Effector memory CD4-positive, alpha-beta T cell (primary cell): ENCODE data around the gene AP3B1.

Experiments used
- DNase-seq, 3 donors: peaks; one replicate each; pipeline ENCODE4 v3.0.0-alpha.2; 2020
- H3K27ac ChIP-seq: 2 replicates; pipeline ENCODE4 v1.7.0; 2013; ENCODE audit warnings: mild to moderate bottlenecking, low read length, moderate library complexity; ENCODE audit not compliant: insufficient read depth, poor library complexity, severe bottlenecking
- H3K27me3 ChIP-seq: replicated peaks from 2 replicates; pipeline ENCODE4 v1.7.0; 2013; ENCODE audit warnings: mild to moderate bottlenecking, low read length; ENCODE audit not compliant: insufficient read depth, control insufficient read depth, poor library complexity, severe bottlenecking
- H3K36me3 ChIP-seq: 2 replicates; pipeline ENCODE4 v1.7.0; 2013; ENCODE audit warnings: mild to moderate bottlenecking, low read length, moderate library complexity; ENCODE audit not compliant: control insufficient read depth, insufficient read depth
- H3K4me1 ChIP-seq: 2 replicates; pipeline ENCODE4 v1.7.0; 2013; ENCODE audit warnings: low read length, mild to moderate bottlenecking; ENCODE audit not compliant: control insufficient read depth, insufficient read depth, poor library complexity, severe bottlenecking
- H3K4me3 ChIP-seq: 2 replicates; pipeline ENCODE4 v1.7.0; 2013; ENCODE audit warnings: low read length, low read depth, mild to moderate bottlenecking; ENCODE audit not compliant: insufficient read depth, poor library complexity, severe bottlenecking
- H3K9me3 ChIP-seq: 2 replicates; pipeline ENCODE4 v1.7.0; 2013; ENCODE audit warnings: mild to moderate bottlenecking, low read length, moderate library complexity; ENCODE audit not compliant: control insufficient read depth

Gene AP3B1

DNA sequence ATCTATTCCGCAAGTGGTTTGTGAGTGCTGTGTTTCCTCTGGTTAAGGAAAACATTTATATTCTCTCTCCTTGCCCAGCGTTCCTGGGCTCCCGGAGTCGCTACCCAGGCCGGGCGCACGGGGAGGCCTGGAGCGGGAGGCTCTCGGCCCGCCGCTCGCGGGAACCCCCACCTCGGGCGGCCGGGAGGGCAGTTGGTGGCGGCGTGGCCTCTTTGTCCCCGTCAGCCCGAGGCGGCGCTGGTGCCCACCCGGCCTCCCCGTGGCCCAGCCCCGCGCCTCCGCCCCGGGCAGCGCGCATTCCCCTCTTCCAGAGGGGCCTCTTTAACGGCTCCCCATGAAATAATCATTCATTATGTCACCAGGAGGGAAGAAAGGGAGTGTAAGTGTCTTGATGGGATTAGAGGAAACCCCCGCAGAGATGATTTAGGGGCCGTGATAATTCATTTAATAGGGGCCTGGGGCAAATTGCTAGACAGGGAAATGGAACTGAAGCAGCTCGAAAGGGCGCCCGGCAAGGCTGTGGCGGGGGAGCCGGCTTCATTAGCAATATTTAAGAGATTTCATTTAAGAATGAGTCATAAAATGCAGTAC, 336.5 kb downstream of the AP3B1 start:
- H3K4me3 ChIP-seq: no peak overlapping the region
- no peak for DNase-seq
- H3K36me3 ChIP-seq: no peaks in the 10 kb centered on the region

DNA sequence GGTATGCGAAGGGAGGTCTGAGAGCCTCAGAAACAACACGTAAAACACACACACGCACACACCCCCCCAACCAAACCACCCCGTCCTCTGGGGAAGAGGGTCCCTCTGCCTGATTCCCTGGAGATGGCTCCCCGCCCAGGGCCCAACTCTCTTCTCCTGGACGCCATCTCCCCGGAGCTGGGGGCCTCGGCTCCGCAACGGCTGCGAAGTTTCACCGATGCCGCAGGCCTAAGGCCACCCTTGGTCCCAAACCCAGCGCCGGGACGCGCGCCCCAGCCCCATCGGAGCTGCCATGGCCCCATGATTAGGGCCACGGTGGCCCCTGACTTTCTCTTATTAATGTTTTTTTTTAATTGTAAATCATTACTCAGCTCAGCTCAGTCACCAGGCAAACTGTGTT, 337.0 kb downstream of the AP3B1 start:
- H3K27ac ChIP-seq: no peak overlapping the region
- peaks cover 2% of the 10 kb centered on the region for H3K4me1 ChIP-seq
- H3K4me3 ChIP-seq: no peak overlapping the region
- no peaks in the 10 kb centered on the region for H3K27me3 ChIP-seq
- DNase-seq: no peak
- no peaks in the 10 kb centered on the region for H3K36me3 ChIP-seq
- H3K9me3 ChIP-seq: no peaks in the 10 kb centered on the region

More for the DNA sequence above, 336.5 kb downstream of the AP3B1 start:
- H3K27ac ChIP-seq: no peak overlapping the region
- H3K9me3 ChIP-seq: no peaks in the 10 kb centered on the region
- H3K4me1 ChIP-seq: peaks cover 2% of the 10 kb centered on the region
- H3K27me3 ChIP-seq: no peaks in the 10 kb centered on the region

DNA sequence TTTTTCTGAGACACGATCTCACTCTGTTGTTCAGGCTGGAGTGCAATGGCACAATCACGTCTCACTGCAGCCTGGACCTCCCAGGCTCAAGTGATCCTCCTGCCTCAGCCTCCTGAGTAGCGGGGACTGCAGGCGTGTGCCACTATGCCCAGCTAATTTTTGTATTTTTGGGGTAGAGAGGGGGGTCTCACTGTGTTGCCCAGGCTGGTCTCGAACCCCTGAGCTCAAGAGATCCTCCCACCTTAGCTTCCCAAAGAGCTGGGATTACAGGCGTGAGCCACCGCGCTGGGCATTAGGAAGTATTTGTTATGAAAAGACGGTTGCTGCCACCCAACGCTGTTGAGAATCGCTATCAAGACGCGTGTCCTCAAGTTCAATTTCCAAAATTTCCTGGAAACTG, 337.4 kb downstream of the AP3B1 start:
- H3K4me1 ChIP-seq: peaks cover 2% of the 10 kb centered on the region
- H3K27ac ChIP-seq: no peak overlapping the region
- H3K27me3 ChIP-seq: no peaks in the 10 kb centered on the region
- no peaks in the 10 kb centered on the region for H3K9me3 ChIP-seq
- DNase-seq: no peak
- H3K36me3 ChIP-seq: no peaks in the 10 kb centered on the region
- no peak overlapping the region for H3K4me3 ChIP-seq

DNA sequence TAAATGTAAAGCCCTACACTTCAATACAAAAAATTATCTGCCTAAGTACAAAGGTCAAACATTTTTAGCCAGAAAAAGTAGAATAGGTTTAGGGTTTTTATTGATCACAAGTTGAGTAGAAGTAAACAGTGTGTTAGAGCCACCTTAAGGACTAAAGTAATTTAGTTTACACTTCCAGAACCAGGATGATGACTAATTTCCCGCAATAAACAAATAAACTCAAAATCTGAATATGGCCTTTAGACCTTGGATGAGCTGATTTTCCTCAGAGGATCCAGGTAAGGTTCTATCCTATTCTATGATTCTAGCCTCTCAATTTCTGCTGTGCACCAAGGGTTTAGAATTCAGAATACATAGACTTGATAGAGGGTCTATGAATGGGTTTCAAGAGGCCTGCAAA, 338.9 kb downstream of the AP3B1 start:
- Histone ChIP-seq H3K27ac (no peak overlapping the region), H3K27me3 (no peaks in the 10 kb centered on the region)

DNA sequence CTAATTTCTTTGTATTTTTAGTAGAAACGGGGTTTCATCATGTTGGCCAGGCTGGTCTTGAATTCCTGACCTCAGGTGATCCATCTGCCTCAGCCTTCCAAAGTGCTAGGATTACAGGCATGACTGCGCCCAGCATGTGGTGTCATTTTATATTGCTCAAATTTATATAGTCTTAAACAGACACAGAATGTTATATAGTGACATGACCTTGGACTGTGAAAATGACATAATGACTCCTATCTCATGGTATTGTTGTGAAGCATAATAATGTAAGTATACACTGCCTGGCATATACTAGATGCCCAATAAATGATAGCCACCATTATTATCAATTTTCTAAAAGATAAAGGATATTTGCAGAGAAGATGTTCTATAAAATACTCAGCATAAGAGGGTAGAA, 341.1 kb downstream of the AP3B1 start:
- Histone ChIP-seq H3K9me3 (no peaks in the 10 kb centered on the region), H3K27ac (no peak overlapping the region), H3K36me3 (no peaks in the 10 kb centered on the region), H3K4me3 (no peak overlapping the region), H3K4me1 (no peaks in the 10 kb centered on the region), H3K27me3 (no peaks in the 10 kb centered on the region)
- DNase-seq: no peak

More for the DNA sequence above, 338.9 kb downstream of the AP3B1 start:
- H3K9me3 ChIP-seq: no peaks in the 10 kb centered on the region
- H3K4me1 ChIP-seq: peaks cover 2% of the 10 kb centered on the region
- H3K4me3 ChIP-seq: no peak overlapping the region
- DNase-seq: no peak
- H3K36me3 ChIP-seq: no peaks in the 10 kb centered on the region

DNA sequence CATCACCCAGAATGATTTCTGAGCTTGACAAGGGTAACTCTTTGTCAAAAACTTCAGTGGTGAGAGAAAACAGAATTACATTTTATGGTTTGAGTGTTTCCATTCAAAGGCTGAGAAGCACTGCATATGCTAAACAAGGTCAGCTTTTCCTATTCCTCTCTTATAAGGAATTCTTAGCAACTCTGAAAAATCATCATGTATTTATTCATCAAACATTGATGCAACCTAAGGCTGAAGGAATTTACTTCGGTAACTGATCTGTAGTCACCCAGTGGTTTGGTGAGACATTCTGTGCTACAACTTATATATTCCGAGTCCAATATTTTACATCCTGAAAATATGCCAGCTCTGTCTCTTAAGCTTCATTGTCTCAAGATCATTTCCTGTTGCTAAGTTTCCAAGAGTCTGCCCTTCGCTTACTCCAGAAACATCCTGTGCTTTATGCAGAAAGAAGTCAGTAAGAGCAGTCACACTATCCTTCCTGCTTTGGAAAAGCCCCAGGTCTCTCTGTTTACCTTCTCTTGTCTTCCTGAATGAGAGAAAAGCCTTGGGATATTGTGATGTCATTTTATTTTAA, 341.8 kb downstream of the AP3B1 start:
- Histone ChIP-seq H3K9me3 (no peaks in the 10 kb centered on the region), H3K4me3 (no peak overlapping the region), H3K27me3 (no peaks in the 10 kb centered on the region), H3K27ac (no peak overlapping the region), H3K36me3 (no peaks in the 10 kb centered on the region), H3K4me1 (no peaks in the 10 kb centered on the region)
- DNase-seq: no peak
